Astrocyte (in vitro differentiated cells and primary cell): Measurements from ENCODE around the gene DSE. TPM values are rescaled to one million over a fixed set of nuclear protein-coding genes. Genes with fewer than 3 reads are reported as not detected.

Experiments used
- DNase-seq: peaks from one replicate; pipeline ENCODE4 v3.0.0-alpha.2; 2010; ENCODE audit warnings: low read depth
- FAIRE-seq: peaks from 2 replicates; lab custom pipeline; 2011; peaks lifted over from hg19 to GRCh38; lab: Jason Lieb, UNC
- H2AFZ ChIP-seq: 2 replicates; pipeline ENCODE4 v1.6.0; 2012; ENCODE audit warnings: low read depth, low read length, inconsistent platforms
- H3K27ac ChIP-seq: 2 replicates; pipeline ENCODE4 v1.5.1; 2011; ENCODE audit warnings: low read depth, low read length, inconsistent platforms
- H3K27me3 ChIP-seq: 2 replicates; pipeline ENCODE4 v1.6.0; 2011; ENCODE audit warnings: low read length, inconsistent platforms; ENCODE audit not compliant: insufficient read depth
- H3K36me3 ChIP-seq: 2 replicates; pipeline ENCODE4 v1.5.1; 2011; ENCODE audit warnings: low read length, inconsistent platforms; ENCODE audit not compliant: insufficient read depth
- H3K4me1 ChIP-seq: 2 replicates; pipeline ENCODE4 v1.5.1; 2011; ENCODE audit warnings: low read length, inconsistent platforms; ENCODE audit not compliant: insufficient read depth
- H3K4me2 ChIP-seq: 2 replicates; pipeline ENCODE4 v1.6.0; 2012; ENCODE audit warnings: low read length, inconsistent platforms
- H3K4me3 ChIP-seq: 2 replicates; pipeline ENCODE4 v1.5.1; 2011; ENCODE audit warnings: low read depth, mild to moderate bottlenecking, low read length, inconsistent platforms; ENCODE audit not compliant: insufficient read depth
- H3K79me2 ChIP-seq: 2 replicates; pipeline ENCODE4 v1.6.0; 2012; ENCODE audit warnings: mild to moderate bottlenecking, low read length, inconsistent platforms; ENCODE audit not compliant: insufficient read depth
- H3K9ac ChIP-seq: 2 replicates; pipeline ENCODE4 v1.6.0; 2012; ENCODE audit warnings: mild to moderate bottlenecking, low read length, inconsistent platforms
- H3K9me3 ChIP-seq: 2 replicates; pipeline ENCODE4 v1.5.1; 2012; ENCODE audit warnings: low read depth, mild to moderate bottlenecking, low read length, inconsistent platforms; ENCODE audit not compliant: insufficient read depth
- H4K20me1 ChIP-seq: 2 replicates; pipeline ENCODE4 v1.6.0; 2012; ENCODE audit warnings: low read length, inconsistent platforms; ENCODE audit not compliant: insufficient read depth
- H3K27ac Mint-ChIP-seq: one replicate; pipeline ENCODE4 v1.8.0; 2021; ENCODE audit warnings: mild to moderate bottlenecking, mixed read lengths; ENCODE audit not compliant: unreplicated experiment
- H3K27me3 Mint-ChIP-seq: one replicate; pipeline ENCODE4 v1.8.0; 2021; ENCODE audit warnings: low read depth, mixed read lengths; ENCODE audit not compliant: unreplicated experiment
- H3K36me3 Mint-ChIP-seq: one replicate; pipeline ENCODE4 v1.8.0; 2021; ENCODE audit warnings: low read depth, mixed read lengths; ENCODE audit not compliant: unreplicated experiment
- H3K4me1 Mint-ChIP-seq: one replicate; pipeline ENCODE4 v1.8.0; 2021; ENCODE audit warnings: low read depth, mixed read lengths; ENCODE audit not compliant: unreplicated experiment
- H3K4me3 Mint-ChIP-seq: one replicate; pipeline ENCODE4 v1.8.0; 2021; ENCODE audit warnings: mild to moderate bottlenecking, moderate library complexity, mixed read lengths; ENCODE audit not compliant: unreplicated experiment
- H3K9me3 Mint-ChIP-seq: one replicate; pipeline ENCODE4 v1.8.0; 2021; ENCODE audit warnings: mild to moderate bottlenecking, mixed read lengths; ENCODE audit not compliant: unreplicated experiment
- EZH2 ChIP-seq: IDR thresholded peaks from 2 replicates; pipeline ENCODE4 v1.6.1; 2012; ENCODE audit warnings: mild to moderate bottlenecking, low read length, inconsistent platforms; ENCODE audit not compliant: insufficient read depth
- total RNA-seq: library from RNA; stranded (reverse); gene quantifications from 2 replicates; pipeline ENCODE4 v1.2.1, GENCODE V29; 2021
- TF ChIP-seq, protein P1 (sequence below): IDR thresholded peaks from 2 replicates; pipeline ENCODE4 v1.5.1; 2011; ENCODE audit warnings: low read depth, mild to moderate bottlenecking, inconsistent platforms, low read length, moderate library complexity; ENCODE audit not compliant: insufficient read depth

Gene DSE
- total RNA-seq, 1 donor from 2014 or later, result 83.2 TPM

GRCh38 chr6:116446399-116446798, 75.7 kb downstream of the DSE start:
- H3K27me3 Mint-ChIP-seq, result no peaks in the 10 kb centered on the region
- H3K36me3 Mint-ChIP-seq, result no peaks in the 10 kb centered on the region
- no peak overlapping the region for H3K4me2 ChIP-seq
- H3K36me3 ChIP-seq, result no peaks in the 10 kb centered on the region
- H4K20me1 ChIP-seq, result no peaks in the 10 kb centered on the region
- TF ChIP-seq, protein P1, sequence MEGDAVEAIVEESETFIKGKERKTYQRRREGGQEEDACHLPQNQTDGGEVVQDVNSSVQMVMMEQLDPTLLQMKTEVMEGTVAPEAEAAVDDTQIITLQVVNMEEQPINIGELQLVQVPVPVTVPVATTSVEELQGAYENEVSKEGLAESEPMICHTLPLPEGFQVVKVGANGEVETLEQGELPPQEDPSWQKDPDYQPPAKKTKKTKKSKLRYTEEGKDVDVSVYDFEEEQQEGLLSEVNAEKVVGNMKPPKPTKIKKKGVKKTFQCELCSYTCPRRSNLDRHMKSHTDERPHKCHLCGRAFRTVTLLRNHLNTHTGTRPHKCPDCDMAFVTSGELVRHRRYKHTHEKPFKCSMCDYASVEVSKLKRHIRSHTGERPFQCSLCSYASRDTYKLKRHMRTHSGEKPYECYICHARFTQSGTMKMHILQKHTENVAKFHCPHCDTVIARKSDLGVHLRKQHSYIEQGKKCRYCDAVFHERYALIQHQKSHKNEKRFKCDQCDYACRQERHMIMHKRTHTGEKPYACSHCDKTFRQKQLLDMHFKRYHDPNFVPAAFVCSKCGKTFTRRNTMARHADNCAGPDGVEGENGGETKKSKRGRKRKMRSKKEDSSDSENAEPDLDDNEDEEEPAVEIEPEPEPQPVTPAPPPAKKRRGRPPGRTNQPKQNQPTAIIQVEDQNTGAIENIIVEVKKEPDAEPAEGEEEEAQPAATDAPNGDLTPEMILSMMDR, result no peak
- no peak for TF ChIP-seq EZH2
- H3K4me3 Mint-ChIP-seq, result no peak overlapping the region
- peaks cover 17% of the 10 kb centered on the region for H3K4me1 ChIP-seq
- no peak overlapping the region for H2AFZ ChIP-seq
- H3K9me3 ChIP-seq, result no peaks in the 10 kb centered on the region
- H3K4me3 ChIP-seq, result no peak overlapping the region
- no peak for FAIRE-seq
- H3K4me1 Mint-ChIP-seq, result peaks cover 38% of the 10 kb centered on the region
- no peaks in the 10 kb centered on the region for H3K9me3 Mint-ChIP-seq
- no peaks in the 10 kb centered on the region for H3K79me2 ChIP-seq
- H3K27ac ChIP-seq, result no peak overlapping the region
- no peaks in the 10 kb centered on the region for H3K27me3 ChIP-seq
- no peak overlapping the region for H3K9ac ChIP-seq
- H3K27ac Mint-ChIP-seq, result peak overlapping the region; percentile 71
- peak; percentile 53 for DNase-seq

GRCh38 chr6:116447052-116447451, 76.3 kb downstream of the DSE start:
- H3K9ac ChIP-seq, result peak overlapping the region; percentile 23
- peak overlapping the region; percentile 61 for H3K4me2 ChIP-seq
- no peaks in the 10 kb centered on the region for H3K79me2 ChIP-seq
- TF ChIP-seq EZH2, result no peak
- TF ChIP-seq, protein P1, result no peak
- no peaks in the 10 kb centered on the region for H3K27me3 ChIP-seq
- H2AFZ ChIP-seq, result no peak overlapping the region
- DNase-seq (peak; percentile 20), FAIRE-seq (no peak)
- Mint-ChIP-seq H3K27me3 (no peaks in the 10 kb centered on the region), H3K4me1 (peaks cover 35% of the 10 kb centered on the region), H3K4me3 (no peak overlapping the region), H3K9me3 (no peaks in the 10 kb centered on the region), H3K36me3 (no peaks in the 10 kb centered on the region), H3K27ac (peak overlapping the region; percentile 71)
- H3K36me3 ChIP-seq, result no peaks in the 10 kb centered on the region
- H3K27ac ChIP-seq, result peak overlapping the region; percentile 63
- no peaks in the 10 kb centered on the region for H3K9me3 ChIP-seq
- H4K20me1 ChIP-seq, result no peaks in the 10 kb centered on the region
- H3K4me1 ChIP-seq, result peaks cover 17% of the 10 kb centered on the region
- no peak overlapping the region for H3K4me3 ChIP-seq

- Histone ChIP-seq H3K9me3 (no peaks in the 10 kb centered on the region), H3K27ac (peak overlapping the region; percentile 63), H3K27me3 (no peaks in the 10 kb centered on the region), H3K4me3 (no peak overlapping the region), H3K36me3 (no peaks in the 10 kb centered on the region), H3K4me2 (peak overlapping the region; percentile 61), H2AFZ (no peak overlapping the region), H3K79me2 (no peaks in the 10 kb centered on the region), H3K4me1 (peaks cover 17% of the 10 kb centered on the region), H4K20me1 (no peaks in the 10 kb centered on the region), H3K9ac (no peak overlapping the region)
- DNase-seq, result peak; percentile 99
- peak; percentile 39 for FAIRE-seq
- TF ChIP-seq EZH2, result no peak
- TF ChIP-seq, protein P1, result no peak
- no peaks in the 10 kb centered on the region for H3K36me3 Mint-ChIP-seq
- no peaks in the 10 kb centered on the region for H3K9me3 Mint-ChIP-seq
- H3K27ac Mint-ChIP-seq, result peak overlapping the region; percentile 93
- peaks cover 30% of the 10 kb centered on the region for H3K4me1 Mint-ChIP-seq
- H3K4me3 Mint-ChIP-seq, result peak overlapping the region; percentile 0
- no peaks in the 10 kb centered on the region for H3K27me3 Mint-ChIP-seq
These were observed 76.8 kb downstream of the DSE start for GRCh38 chr6:116447496-116448011.
